Esophagus squamous epithelium (tissue), 4 donors: ENCODE results near the gene EPB41L4B.

Source experiments
- CTCF ChIP-seq, 6 experiments: fragments of 450-650 bp in 4 of 6; fragments of 200-600 bp in 2 of 6; sonication (generic) in 2 of 6; IDR thresholded peaks; one replicate each; pipeline ENCODE4 v1.5.1; 2016 to 2019; ENCODE audit warnings: antibody characterized with exemption in 6 of 6, mild to moderate bottlenecking in 4 of 6, moderate library complexity in 4 of 6
- POLR2A ChIP-seq, 4 donors: fragments of 450-650 bp; IDR thresholded peaks; one replicate each; pipeline ENCODE4 v1.6.1; 2017; ENCODE audit warnings: antibody characterized with exemption in 4 of 4, mild to moderate bottlenecking in 4 of 4, moderate library complexity in 3 of 4

- TF ChIP-seq CTCF (IDR thresholded peaks at IDR 0.05): no peak
- TF ChIP-seq POLR2A (IDR thresholded peaks at IDR 0.05): no peak
These were observed 8.9 kb upstream of the EPB41L4B start for GRCh38 chr9:109329638-109330258.
